AG20443 (cell line): ENCODE measurements around the gene EPHA4.

Source experiments
- DNase-seq: peaks from one replicate; pipeline ENCODE4 v3.0.0; 2012; ENCODE audit warnings: low spot score, mixed read lengths

The EPHA4 gene

DNA sequence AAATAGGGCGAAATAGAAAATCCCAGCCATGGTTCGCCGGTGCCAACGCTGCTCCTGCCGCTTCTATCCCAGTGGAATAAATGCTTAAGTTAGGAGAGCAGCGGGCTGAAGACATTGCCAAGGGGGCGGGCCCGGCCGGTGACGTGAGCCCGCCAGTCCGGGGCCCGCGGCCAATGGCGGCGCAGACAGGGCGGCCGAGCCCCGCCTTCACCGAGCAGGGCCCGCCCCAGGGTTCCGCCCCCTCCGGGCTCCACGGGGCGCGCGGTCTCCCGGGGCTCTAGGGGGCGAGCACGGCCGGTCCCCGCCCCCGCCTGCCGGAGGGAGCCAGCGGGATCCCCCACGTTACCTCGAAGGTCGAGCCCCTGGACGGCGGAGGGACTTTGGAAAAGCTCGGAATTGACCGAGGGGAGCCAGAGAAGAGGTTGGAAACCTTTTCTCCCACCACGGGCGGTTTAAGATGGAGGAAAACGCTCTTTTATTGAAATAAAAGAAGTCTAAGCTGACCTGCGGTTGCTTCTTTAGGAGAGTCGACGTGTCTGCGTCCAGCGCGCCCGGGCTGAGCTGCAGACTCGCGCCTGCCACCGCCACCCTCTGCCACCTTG lies at the start of gene EPHA4:
TSS of gene EPHA4 (minus strand) at position 86 of the 602 bp plus-strand sequence. CDS start at position 30, 56 bp downstream.
- DNase-seq, result peak; percentile 97

DNA sequence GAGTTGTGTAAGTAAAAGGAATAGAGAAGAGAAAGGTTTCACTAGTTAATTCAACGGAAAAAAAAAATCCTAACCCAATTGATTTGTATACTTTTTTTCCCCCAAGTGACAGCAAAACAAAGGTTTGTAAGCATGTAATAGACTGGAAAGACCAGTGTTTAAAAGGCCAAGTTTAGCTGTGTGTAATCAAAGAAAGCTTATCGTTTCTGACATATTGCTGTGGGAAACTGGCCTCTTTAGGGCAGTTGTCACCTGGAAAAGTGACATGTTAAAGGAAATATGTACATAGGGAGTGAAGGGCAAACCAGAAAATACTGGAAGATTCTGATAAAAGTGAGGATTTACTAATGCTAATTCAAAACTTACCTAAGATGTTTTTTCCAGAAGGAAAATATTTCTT lies 45.9 kb upstream of the EPHA4 start:
- no peak for DNase-seq

GRCh38 chr2:221616561-221616960 lies 44.5 kb upstream of the EPHA4 start:
- no peak for DNase-seq

DNA sequence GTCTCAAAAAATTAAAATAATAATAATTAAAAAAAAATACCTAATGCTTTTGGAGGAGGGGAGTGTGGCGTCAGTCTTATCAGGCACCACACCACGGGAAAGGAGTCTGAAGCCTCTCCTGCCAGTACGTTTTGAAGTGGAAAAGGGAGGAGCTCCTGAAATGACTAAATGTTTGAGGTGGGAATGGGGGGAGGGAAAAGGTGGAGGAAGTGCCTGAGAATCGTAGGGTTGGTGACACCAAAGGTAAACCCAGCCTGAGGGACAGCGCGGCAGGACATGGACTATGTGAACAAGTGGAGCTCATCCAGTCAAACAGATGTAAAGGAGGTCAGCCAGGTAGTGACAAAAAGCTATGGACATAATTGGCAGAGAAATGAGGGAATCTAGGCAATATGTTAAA lies 42.2 kb upstream of the EPHA4 start:
- no peak for DNase-seq

DNA sequence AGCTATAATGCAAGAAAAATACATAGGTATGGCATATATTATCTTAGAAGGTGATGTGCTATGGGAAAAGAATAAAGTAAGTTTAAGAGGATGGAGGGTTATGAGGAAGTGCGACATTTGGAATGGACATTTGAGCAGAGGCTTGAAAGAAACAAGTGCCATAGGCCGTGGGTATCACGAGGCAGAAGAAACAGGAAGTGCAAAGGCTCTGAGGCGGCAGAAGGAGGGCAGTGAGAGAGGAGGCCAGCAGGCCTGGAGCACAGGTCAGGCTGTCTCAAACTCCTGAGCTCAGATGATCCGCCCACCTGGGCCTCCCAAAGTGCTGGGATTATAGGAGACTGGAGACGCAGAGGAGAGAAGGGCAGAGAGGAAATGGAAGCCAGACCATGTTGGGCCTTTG lies 40.7 kb upstream of the EPHA4 start:
- no peak for DNase-seq

- no peak for DNase-seq
Observed at GRCh38 chr2:221612161-221612560, 40.1 kb upstream of the EPHA4 start.

- DNase-seq, result no peak
Observed at GRCh38 chr2:221610675-221611074, 38.6 kb upstream of the EPHA4 start.

DNA sequence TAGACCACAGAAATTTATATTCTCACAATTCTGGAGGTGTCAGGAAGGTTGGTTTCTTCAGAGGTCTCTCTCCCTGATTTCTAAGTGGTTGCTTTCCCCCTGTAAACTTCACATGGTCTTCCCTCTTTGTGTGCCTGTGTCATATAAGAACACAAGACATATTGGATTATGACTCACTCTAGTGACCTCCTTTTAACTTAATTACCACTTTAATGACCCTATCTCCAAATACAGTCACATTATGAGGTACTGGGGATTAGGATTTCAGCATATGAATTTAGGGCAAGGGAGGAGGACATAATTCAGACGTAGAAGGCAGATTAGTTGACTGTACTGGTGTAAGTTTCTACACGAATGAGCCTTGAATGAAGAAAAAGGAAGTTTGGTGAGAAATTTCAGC lies 38.2 kb upstream of the EPHA4 start:
- DNase-seq, result no peak

GRCh38 chr2:221608442-221608841 lies 36.3 kb upstream of the EPHA4 start:
- no peak for DNase-seq

DNA sequence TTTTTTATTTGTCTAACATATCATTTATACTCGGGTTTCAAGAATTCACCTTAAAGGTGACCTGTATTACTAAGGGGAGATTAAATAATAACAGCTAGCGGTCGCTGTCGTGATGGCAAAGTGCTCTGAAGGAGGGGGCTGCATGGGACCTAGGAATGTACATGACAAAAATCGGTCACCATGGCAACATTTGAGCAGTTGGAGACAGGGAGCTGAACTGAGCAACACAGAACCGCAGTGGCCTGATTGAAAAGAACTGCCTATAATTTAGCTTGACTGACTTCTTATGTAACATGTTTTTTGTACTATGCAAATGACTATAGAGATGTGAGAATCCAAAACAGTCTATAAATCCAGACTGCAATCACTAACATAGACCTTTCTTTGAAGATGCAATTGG lies 34.3 kb upstream of the EPHA4 start:
- no peak for DNase-seq

DNA sequence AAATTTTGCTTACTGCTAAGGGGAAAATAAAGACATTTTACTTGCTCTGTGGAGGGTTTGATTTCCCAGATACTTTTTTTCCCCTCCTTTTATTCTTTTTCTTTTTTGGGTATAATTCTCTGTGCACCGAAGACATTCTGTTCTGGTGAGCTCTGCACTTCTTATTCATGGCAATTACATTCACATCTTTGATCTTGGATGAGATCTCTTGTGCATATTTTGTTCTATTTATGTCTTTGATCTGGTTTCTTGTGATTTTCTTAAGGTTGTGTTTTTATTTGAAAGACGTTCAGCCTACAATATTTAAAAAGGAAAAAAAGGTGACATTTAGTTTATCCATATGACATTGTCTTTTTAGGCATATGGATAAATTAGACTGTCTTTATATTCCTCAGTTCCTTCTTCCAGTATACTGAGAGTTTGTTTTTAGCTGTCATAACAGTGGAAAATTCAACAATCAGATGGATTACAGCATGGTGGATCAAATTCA lies 33.7 kb upstream of the EPHA4 start:
- DNase-seq, result no peak

DNA sequence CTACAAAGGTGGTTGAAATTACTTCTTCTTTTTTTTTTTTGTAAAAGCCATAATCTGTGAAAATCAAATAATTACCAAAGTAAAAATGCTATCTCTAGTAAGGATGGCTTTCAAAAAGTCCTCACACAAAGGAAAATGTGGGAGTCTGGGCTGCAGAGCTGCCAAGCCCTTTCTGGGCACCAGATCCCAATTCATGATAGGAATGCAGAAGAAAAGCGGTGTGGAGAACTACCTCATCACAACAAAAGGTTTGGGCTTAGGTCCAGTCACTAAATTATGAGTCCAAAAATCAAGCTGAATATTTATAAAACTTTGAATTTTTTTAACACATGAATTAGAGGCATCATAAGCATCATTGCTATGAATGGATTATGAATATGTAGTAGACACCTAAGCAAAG lies 30.8 kb upstream of the EPHA4 start:
- DNase-seq, result no peak

DNA sequence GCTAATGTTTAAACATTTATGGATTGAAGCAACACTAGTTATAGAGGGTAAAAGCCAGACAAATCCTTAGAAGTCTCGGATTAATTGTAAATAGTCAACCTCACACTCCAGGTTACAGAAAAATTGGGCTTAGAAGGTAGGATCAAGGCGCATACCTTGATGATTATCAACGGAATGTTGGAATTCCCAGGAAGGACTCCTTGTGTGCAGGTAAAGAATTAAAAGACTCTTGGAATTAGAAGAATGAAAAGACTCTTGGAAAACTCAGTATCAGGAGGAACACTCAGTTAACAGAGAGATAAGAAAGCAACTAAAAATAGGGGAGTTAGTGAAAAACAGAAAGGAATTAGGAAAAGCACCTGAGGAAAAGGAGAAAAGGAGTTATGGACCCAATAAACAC lies 29.3 kb upstream of the EPHA4 start:
- no peak for DNase-seq

DNA sequence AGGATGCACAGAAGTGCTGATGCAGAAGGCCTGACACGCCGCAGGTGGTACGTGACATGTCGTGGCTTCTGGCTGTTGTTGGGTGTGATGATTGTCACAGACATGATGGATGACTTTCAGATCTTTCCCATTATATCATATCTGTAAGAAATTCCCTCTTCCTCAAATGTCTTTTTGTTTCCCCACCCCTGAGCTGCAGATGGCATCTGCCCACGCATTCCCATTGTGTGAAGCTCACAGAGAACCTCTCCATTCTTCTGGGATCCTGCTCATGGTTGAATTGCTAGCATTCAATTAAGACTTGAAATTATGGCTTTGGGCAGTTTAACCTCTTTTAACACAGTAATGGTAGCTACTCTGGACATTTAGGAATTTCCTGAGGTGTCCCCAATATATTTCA lies 28.3 kb upstream of the EPHA4 start:
- no peak for DNase-seq

- peak; percentile 68 for DNase-seq
Observed at GRCh38 chr2:221596192-221596591, 24.1 kb upstream of the EPHA4 start.

GRCh38 chr2:221590861-221591365 lies 18.8 kb upstream of the EPHA4 start:
- no peak for DNase-seq

GRCh38 chr2:221589696-221590095 lies 17.6 kb upstream of the EPHA4 start:
- DNase-seq, result no peak

- DNase-seq, result no peak
Observed at GRCh38 chr2:221588306-221588985, 16.3 kb upstream of the EPHA4 start.

DNA sequence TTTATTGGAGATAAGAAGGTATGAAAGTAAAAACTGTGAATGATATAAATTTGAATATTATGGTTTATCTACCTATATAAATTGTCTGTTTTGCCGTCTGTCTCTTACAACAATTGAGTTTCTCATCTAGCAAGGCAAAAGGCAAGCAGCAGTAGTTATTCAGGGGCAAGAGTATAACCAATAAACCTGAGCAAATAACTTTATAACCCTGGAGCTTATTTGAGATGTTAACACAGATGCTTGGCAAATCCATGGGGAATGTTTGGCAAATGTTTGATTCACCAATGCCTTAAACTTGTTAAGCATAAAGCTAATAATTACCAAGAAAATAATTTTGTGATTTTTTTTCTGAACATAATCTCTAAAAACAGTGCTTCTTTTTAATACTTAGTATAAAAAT lies 9.9 kb upstream of the EPHA4 start:
- DNase-seq, result no peak

DNA sequence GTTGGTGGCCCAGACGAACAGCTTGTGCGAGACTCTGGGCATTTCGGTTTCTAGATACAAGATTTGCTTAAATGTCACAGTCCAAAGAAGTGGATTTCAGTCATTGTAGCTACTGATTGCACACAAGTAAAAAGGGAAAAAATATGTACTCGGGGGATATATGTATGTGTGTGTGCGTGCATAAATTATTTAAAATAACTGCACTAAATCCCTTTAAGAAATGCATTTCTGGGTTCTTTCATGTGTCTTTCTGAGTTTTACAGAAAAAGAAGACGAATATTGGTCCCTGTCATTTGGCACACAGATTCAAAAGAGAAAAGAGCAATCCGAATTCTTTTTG lies 2.1 kb upstream of the EPHA4 start:
- DNase-seq, result no peak

DNA sequence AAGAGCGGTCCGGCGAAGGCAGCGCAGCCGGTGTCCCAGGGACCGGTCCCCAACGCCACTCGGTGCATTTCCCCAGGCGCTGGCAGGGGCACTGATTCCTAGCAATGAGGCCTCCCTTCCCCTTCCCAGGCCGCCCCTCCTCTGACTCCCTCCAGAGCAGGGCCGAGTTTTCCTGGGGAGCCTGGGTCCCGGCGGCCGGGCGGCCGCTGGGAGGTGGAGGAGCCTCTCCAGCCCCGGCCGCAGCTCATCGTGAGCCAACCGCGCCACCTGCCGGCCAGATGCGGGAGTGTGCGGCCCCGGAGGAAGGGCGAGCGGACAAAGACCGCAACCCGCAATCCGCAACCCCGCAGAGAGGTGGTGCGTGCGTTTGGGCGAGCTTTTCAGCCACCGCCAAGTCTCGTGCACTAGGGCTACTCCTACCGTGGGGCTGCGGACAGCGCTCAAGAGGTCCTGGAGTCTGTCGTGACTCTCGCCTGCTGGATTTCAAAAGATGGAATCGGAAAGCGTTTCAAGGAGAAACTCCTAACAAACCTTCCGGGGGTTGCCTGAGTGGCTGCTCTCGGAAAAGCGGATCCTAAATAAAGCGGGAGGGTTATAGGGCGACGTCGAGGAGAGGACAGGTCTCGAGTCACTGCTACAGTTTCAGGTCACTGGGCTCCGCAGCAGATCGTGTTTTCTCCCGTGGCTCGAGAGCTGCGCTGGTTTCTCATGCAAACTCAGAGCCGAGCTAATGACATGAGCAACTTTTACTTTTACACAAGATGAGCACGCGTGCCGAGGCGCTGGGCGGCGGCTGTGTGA lies 1.5 kb upstream of the EPHA4 start:
- DNase-seq, result peak; percentile 92

DNA sequence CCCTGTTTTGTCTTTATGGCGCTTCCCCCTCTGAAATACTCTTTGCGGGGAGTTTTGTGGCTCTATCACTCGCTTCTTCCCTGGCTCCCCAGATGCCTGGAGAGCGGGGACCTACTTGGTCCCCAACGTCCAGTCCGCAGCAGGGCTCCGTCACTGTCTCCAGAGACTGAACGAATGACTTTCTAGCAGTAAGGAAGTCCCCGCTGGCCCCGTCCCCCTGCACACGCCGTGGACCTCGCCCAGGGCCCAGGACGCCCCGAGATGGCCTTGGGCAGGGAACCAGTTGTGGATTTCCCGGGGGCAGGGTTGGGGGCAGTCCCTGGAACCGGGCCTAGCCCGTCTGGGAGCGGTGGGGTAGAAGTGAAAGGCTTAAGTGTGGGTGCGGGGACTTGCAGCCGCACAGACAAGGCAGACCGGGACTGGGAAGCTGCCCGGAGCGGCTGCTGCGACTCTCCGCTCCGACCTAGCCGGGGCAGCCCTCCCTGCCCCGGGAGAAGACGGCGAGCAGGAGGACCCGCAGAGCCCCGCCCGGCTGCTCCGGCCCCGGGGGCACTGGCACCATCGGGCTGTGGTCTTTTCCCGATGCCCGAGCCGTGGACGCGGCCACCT lies 821 bp upstream of the EPHA4 start:
- DNase-seq, result peak; percentile 60
